HEK293T (cell line): Measurements from ENCODE around the gene ATP6V0C.
"Not testable (repeated sequence)": the region's sequence is repeated elsewhere in the genome, so short reads cannot be mapped to it uniquely, and the experiment has no call there.

Source experiments
- BHLHE40 ChIP-seq: fragments of 450-650 bp; IDR thresholded peaks from 2 replicates; pipeline ENCODE4 v1.6.1; 2016; ENCODE audit warnings: mild to moderate bottlenecking, moderate library complexity, borderline replicate concordance
- CTBP1 ChIP-seq: fragments of 450-650 bp; IDR thresholded peaks from 2 replicates; pipeline ENCODE4 v1.6.1; 2016; ENCODE audit warnings: borderline replicate concordance
- ELF4 ChIP-seq: fragments of 450-650 bp; IDR thresholded peaks from 2 replicates; pipeline ENCODE4 v1.6.1; 2017; ENCODE audit warnings: antibody characterized with exemption
- FOXA1 ChIP-seq: fragments of 450-650 bp; IDR thresholded peaks from 2 replicates; pipeline ENCODE4 v1.6.1; 2016; ENCODE audit warnings: mild to moderate bottlenecking
- FOXK2 ChIP-seq: fragments of 450-650 bp; IDR thresholded peaks from 2 replicates; pipeline ENCODE4 v1.6.1; 2016; ENCODE audit warnings: mild to moderate bottlenecking
- FOXM1 ChIP-seq: fragments of 450-650 bp; IDR thresholded peaks from 2 replicates; pipeline ENCODE4 v1.6.1; 2017; ENCODE audit warnings: mild to moderate bottlenecking, borderline replicate concordance
- HDGF ChIP-seq: fragments of 450-650 bp; IDR thresholded peaks from 2 replicates; pipeline ENCODE4 v1.6.1; 2017; ENCODE audit warnings: antibody characterized with exemption, borderline replicate concordance
- L3MBTL2 ChIP-seq: fragments of 450-650 bp; conservative IDR thresholded peaks from 2 replicates; pipeline ENCODE4 v1.6.1; 2016; ENCODE audit warnings: mild to moderate bottlenecking
- NFRKB ChIP-seq: fragments of 450-650 bp; IDR thresholded peaks from 2 replicates; pipeline ENCODE4 v1.6.1; 2016; ENCODE audit warnings: mild to moderate bottlenecking, moderate library complexity
- PKNOX1 ChIP-seq: fragments of 450-650 bp; IDR thresholded peaks from 2 replicates; pipeline ENCODE4 v1.6.1; 2016
- SP1 ChIP-seq: fragments of 450-650 bp; IDR thresholded peaks from 2 replicates; pipeline ENCODE4 v1.6.1; 2017
- SUZ12 ChIP-seq: fragments of 450-650 bp; IDR thresholded peaks from 2 replicates; pipeline ENCODE4 v1.6.1; 2016; ENCODE audit warnings: mild to moderate bottlenecking
- TARDBP ChIP-seq: fragments of 450-650 bp; IDR thresholded peaks from 2 replicates; pipeline ENCODE4 v1.6.1; 2016
- ZNF384 ChIP-seq: fragments of 450-650 bp; IDR thresholded peaks from 2 replicates; pipeline ENCODE4 v1.6.1; 2016

GRCh38 chr16:2543771-2544170, 30.0 kb downstream of the ATP6V0C start:
- not testable (repeated sequence) for TF ChIP-seq SUZ12, L3MBTL2, BHLHE40, FOXK2, TARDBP, ZNF384, PKNOX1, NFRKB, SP1, FOXM1, HDGF, ELF4, FOXA1, CTBP1
